ENCODE measurements around the gene SNAI3.
"Not testable (repeated sequence)": the region's sequence is repeated elsewhere in the genome, so short reads cannot be mapped to it uniquely, and the experiment has no call there.

SNAI3 gene

GRCh38 chr16:88671806-88672205, 14.5 kb downstream of the SNAI3 start:
- FAIRE-seq (no peak), DNase-seq (ENCODE audit: low spot score) (no peak)

DNA sequence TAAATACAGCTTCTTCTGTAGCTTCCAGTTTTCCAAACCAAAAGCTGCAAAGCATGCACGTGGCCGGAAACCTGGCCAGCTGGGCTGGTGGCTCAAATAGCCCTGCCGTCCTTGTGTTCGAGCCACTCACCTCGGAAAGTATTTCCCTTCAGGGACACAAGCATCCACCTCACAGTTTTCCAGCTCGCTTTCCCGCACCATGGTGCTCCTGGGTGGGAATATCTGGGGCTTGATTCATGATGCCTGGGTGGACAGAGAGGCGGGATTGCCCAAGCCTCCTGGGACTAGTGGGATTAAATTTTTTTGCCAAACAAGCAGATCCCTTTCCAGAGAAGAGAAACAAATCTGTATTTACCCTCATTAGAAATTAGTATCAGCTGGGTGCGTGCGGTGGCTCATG, 16.3 kb downstream of the SNAI3 start:
- FAIRE-seq, result no peak

DNA sequence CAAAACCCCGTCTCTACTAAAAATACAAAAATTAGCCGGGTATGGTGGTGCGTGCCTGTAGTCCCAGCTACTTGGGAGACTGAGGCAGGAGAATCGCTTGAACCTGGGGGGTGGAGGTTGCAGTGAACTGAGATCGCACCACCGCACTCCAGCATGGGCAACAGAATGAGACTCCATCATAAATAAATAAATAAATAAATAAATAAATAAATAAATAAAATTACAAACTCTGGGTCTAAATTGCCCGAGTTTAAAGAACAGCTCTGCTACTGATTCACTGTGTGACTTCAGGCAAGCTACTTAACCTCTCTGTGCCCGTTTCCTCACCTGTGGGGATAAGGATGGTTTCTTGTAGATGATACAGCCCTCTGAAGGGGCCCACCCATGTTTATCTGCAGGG, 16.8 kb downstream of the SNAI3 start:
- DNase-seq (ENCODE audit: low spot score); FAIRE-seq: not testable (repeated sequence)

More for the DNA sequence above, 16.3 kb downstream of the SNAI3 start:
- no peak for DNase-seq (ENCODE audit: low spot score)

- FAIRE-seq, result no peak
- no peak for DNase-seq (ENCODE audit: low spot score)
Measured at GRCh38 chr16:88667461-88667860, 18.8 kb downstream of the SNAI3 start.

GRCh38 chr16:88665570-88665969, 20.7 kb downstream of the SNAI3 start:
- no peak for DNase-seq (ENCODE audit: low spot score)
- no peak for FAIRE-seq

- FAIRE-seq (no peak), DNase-seq (ENCODE audit: low spot score) (no peak)
Measured at GRCh38 chr16:88665148-88665547, 21.2 kb downstream of the SNAI3 start.

- FAIRE-seq (peak; percentile 81), DNase-seq (ENCODE audit: low spot score) (peak; percentile 100)
Measured at GRCh38 chr16:88662843-88663606, 23.3 kb downstream of the SNAI3 start, which contains the start of gene MVD. MVD (minus strand) TSS chr16:88663091; CDS start chr16:88663080, 11 bp downstream.

GRCh38 chr16:88662222-88662842, 24.0 kb downstream of the SNAI3 start:
- FAIRE-seq, result no peak
- no peak for DNase-seq (ENCODE audit: low spot score)

DNA sequence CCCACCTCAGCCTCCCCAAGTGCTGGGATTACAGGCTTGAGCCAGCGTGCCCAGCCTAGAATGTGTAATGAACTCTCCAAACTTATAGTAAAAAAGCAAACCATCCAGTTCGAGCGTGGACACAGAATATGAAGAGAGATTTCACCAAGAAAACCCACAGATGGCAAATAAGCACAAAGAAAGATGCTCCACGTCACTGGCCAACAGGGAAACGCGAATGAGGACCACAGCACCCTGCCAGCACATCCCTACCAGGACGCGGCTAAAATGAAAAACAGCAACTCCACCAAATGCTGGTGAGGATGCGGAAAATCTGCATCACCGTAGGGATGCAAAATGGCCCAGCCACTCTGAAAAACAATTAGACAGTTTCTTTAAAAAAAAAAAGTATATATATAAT, 24.8 kb downstream of the SNAI3 start:
- FAIRE-seq (no peak), DNase-seq (ENCODE audit: low spot score) (no peak)

GRCh38 chr16:88659160-88659559, 27.1 kb downstream of the SNAI3 start:
- DNase-seq (ENCODE audit: low spot score) (no peak), FAIRE-seq (no peak)

- DNase-seq (ENCODE audit: low spot score), result no peak
- FAIRE-seq, result no peak
Measured at GRCh38 chr16:88658714-88659113, 27.6 kb downstream of the SNAI3 start.

DNA sequence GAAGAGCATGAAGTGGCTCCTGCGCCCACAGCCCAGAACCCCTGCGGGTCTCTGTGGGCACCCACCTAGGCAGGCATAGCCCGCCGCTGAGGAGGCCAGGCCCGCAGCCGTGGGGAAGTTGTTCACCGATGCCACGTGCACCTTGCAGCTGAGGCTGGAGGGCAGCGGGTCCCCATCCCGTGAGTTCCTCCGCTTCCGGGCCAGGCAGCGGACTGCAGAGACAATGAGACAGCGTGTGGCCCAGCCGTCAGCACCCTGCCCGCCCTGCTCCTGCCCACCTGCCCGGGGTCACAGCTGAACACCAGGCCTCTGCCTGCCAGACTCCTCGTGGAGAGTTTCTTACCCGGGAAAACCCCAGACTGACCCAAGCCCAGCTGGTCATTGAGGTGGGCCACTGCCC, 28.9 kb downstream of the SNAI3 start:
- no peak for FAIRE-seq
- no peak for DNase-seq (ENCODE audit: low spot score)

GRCh38 chr16:88656291-88656980, 29.9 kb downstream of the SNAI3 start:
- DNase-seq (ENCODE audit: low spot score), result no peak
- FAIRE-seq, result no peak

DNA sequence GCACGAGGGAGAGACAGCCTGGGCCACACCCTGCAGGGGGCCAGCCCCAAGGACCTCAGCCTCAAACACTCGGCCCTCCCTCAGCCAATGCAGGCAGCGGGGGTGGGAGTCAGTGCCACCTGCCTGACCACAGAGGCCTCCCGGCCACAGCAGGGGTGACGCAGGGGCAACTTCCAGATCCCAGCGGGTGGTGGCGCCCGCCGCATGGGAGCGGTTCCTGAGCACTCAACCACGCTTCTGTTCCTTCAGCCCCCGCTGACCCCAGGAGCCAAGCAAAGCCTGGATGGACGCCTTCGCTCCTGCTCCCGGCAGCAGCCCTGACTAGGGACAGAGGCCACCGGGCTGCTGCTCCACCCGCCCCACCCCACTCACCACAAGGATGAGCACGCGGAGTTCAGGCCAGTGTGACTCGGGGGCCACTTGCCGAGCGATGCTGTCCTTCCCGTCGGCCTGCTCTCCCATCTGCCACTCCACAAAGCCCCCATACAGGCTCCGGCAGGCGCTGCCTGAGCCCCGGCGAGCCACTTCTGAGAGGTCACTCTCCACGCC, 30.5 kb downstream of the SNAI3 start:
- FAIRE-seq (no peak), DNase-seq (ENCODE audit: low spot score) (no peak)

DNA sequence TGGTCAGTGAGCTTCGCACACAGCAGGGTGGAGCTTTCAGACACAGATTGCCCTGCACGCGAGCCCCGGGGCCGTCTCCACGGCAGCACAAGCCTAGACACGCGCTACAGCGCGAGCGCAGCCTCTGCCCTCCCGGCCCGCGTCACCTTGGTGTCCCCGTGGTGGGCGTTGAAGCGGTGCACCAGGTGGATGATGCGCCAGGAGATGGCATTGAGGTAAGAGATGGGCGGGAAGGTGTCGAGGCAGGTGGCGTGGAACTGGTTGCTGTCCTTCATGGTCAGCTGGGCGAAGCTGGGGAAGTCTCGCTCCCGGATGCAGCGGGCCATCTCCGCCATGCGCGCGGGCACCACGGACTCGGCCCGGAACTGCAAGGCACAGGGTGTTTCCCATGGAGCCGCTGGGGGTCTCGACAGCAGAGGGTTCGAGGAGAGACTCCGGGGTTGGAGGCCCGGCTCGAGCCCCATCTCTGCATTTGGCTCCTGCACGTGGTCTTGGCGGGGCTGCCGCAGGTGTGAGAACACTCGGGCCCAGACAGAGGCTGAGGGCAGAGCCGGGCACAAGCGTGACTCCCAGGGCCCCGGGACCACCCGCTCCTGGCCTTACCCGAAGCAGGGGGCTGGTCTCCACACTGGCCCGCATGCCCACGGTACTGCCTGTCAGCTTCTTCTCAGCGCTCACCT, 31.1 kb downstream of the SNAI3 start:
- DNase-seq (ENCODE audit: low spot score), result no peak
- FAIRE-seq, result no peak

GRCh38 chr16:88654363-88655052, 31.8 kb downstream of the SNAI3 start:
- DNase-seq (ENCODE audit: low spot score) (no peak), FAIRE-seq (no peak)

DNA sequence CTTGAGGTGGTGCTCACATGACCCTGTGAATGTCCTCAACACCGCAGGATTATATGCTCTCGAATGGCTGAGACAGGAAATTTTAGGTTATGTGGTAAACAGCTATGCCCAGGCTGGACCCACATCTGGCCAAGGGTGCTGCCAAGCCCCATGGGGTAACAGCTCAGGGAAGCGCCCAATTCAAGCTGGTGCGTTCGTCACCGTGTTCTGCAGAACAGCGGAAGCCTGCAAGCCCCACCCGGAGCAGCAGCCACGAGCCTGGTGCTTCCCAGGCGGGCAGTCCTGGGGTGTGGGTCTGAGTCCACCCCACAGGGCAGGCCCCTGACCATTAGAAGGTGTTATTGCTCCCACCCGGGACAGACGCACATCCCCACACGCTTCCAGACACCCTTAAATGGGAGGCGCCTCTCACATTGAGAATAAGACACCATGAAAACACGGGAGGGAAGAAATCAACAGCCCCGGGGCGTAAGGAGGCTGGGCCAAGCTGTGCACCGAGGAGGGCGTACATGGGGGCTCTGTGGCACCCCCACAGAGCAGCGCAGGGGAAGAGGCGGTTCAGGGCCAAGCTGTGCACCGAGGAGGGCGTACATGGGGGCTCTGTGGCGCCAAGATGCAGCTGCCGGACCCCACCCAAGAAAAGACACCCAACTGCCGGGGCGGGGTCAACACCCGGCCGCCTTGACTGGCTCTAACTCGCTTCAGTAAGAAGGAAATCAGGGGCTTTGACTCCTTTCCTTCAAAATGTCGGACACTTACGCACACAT, 32.5 kb downstream of the SNAI3 start:
- DNase-seq (ENCODE audit: low spot score), result no peak
- no peak for FAIRE-seq

DNA sequence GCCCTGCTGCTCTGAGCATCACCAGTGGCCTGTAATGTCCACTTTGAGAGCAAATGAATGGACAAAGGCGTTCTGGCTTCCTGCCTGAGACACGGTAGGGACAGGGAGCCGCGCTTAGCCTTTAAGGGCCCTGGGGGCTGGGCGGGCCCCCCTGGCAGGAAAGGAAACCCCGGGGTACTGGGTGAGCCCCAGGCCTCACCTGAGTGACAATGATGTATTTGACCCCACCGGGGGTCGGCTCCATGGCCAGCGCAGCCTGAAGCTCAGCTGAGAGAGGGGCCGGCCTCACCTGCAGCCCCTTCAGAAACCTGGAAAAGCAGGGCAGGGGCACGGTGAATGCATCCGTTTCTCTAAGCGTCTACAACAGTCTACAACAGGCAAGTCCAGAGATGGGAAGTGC, 33.2 kb downstream of the SNAI3 start:
- FAIRE-seq, result no peak
- no peak for DNase-seq (ENCODE audit: low spot score)

DNA sequence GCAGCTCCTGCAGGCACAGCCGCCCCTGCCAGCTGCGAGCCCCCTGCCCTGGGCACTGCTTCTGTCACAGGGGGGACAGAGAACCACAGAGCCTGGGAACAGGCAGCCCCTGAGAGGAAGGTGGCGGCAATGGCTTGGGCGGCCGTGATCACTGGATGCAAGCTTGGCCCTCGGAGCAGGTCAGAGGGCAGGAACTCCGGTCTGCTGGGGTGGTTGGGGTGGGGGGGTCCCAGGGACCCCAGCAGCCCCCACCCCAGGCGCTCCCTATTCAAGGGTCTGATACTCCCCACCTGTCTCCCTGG, 33.6 kb downstream of the SNAI3 start:
- no peak for DNase-seq (ENCODE audit: low spot score)
- FAIRE-seq, result no peak

DNA sequence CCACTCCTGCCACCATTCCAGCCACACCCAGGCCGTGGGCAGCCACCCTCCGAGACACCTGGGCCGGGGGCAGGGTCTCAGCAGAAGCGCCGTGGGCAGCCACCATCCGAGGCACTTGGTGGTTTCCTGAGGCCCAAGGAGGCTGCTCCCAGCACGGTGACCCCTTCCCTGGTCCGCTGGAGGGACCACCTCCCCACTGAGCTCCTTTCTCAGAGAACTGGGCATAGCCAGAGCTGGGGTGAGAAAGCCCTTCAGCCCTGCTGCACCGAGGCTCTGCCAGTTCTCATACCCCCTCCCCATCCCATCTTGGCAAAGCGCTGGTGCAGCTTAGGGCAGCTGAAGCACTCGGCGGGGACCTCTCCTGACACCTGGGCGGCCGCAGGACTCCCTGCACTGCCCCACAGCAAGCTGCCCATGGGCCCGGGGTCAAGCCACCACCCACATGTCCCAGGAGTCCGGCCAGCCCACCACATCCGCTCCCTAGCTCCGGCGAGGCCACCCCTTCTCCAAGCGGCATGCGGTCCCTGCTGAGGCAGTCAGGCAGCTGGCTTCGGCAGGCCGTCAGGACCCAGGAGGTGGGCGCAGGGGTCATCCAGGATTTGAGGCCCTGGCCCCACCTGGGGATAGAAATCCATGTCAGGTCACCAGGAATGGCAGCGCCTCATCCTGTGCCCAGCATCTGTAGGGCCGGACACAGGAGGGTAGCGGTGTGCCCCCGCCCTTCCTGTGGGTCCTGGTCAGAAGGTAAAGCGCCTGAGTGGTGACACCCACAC, 34.1 kb downstream of the SNAI3 start:
- DNase-seq (ENCODE audit: low spot score) (no peak), FAIRE-seq (no peak)

All from urothelium cell line (cell line).